Dermis blood vessel endothelial cell (primary cell): ENCODE results near the gene CD248. TPM values are rescaled to one million over a fixed set of nuclear protein-coding genes. Genes with fewer than 3 reads are reported as not detected.
A peak's percentile ranks its signal among the peaks of the same experiment; 100 is the strongest.

Source experiments
- DNase-seq: peaks from one replicate; pipeline ENCODE4 v3.0.0; 2010
- total RNA-seq: library from RNA; depleted of rRNA; stranded (reverse); fragments of >200 nt; gene quantifications from 2 replicates; pipeline ENCODE4 v1.2.3, GENCODE V29; 2014

CD248 gene
- total RNA-seq, 1 donor from 2014 or later, result 0.68 TPM

- no peak for DNase-seq
Measured at GRCh38 chr11:66272596-66272995, 44.2 kb downstream of the CD248 start.

GRCh38 chr11:66271816-66272215 lies 45.0 kb downstream of the CD248 start:
- DNase-seq, result no peak

GRCh38 chr11:66268952-66269905 lies 47.6 kb downstream of the CD248 start:
- peak; percentile 43 for DNase-seq

- DNase-seq, result peak; percentile 100
Measured at GRCh38 chr11:66268244-66268951, 48.4 kb downstream of the CD248 start, which contains the start of gene RAB1B. TSS of gene RAB1B (plus strand) at chr11:66268639. CDS start at chr11:66268680, 41 bp downstream.

- peak; percentile 93 for DNase-seq
Measured at GRCh38 chr11:66267379-66268243, 49.2 kb downstream of the CD248 start.

- DNase-seq, result no peak
Measured at GRCh38 chr11:66267039-66267378, 49.8 kb downstream of the CD248 start.

- DNase-seq, result no peak
Measured at GRCh38 chr11:66266378-66267038, 50.3 kb downstream of the CD248 start.

- DNase-seq, result no peak
Measured at GRCh38 chr11:66265531-66266377, 51.1 kb downstream of the CD248 start.

- DNase-seq, result peak; percentile 35
Measured at GRCh38 chr11:66264914-66265313, 51.9 kb downstream of the CD248 start.

Other genes with a start within 250 kb of the CD248 start
- 28.2 and 52.7 TPM in 2 replicates for gene PACS1, start 246.8 kb downstream of the CD248 start, total RNA-seq
- gene KLC2, start 59.3 kb downstream of the CD248 start, total RNA-seq, result 18.0 and 18.5 TPM in 2 replicates
- gene RAB1B, start 48.4 kb downstream of the CD248 start, total RNA-seq, result 77.8 and 196 TPM in 2 replicates
- gene CNIH2, start 38.9 kb downstream of the CD248 start, total RNA-seq, result not detected in 2 replicates
- gene YIF1A, start 27.9 kb downstream of the CD248 start, total RNA-seq, result 111 and 159 TPM in 2 replicates
- gene TMEM151A, start 25.1 kb downstream of the CD248 start, total RNA-seq, result not detected in 2 replicates
- 4.8 and 6.7 TPM in 2 replicates for gene RIN1, start 19.4 kb upstream of the CD248 start, total RNA-seq
- gene BRMS1, start 28.1 kb upstream of the CD248 start, total RNA-seq, result 65.7 and 71.8 TPM in 2 replicates
- 25.8 and 28.1 TPM in 2 replicates for gene B4GAT1, start 30.6 kb upstream of the CD248 start, total RNA-seq
- gene SLC29A2, start 54.7 kb upstream of the CD248 start, total RNA-seq, result 1.2 and 2.3 TPM in 2 replicates
- not detected in 2 replicates for gene NPAS4, start 104.0 kb upstream of the CD248 start, total RNA-seq
- 40.7 and 61.1 TPM in 2 replicates for gene MRPL11, start 121.8 kb upstream of the CD248 start, total RNA-seq
- gene PELI3, start 149.9 kb upstream of the CD248 start, total RNA-seq, result 3.7 and 4.9 TPM in 2 replicates
- gene DPP3, start 163.4 kb upstream of the CD248 start, total RNA-seq, result 50.5 and 71.7 TPM in 2 replicates
- gene BBS1, start 193.6 kb upstream of the CD248 start, total RNA-seq, result 28.6 and 36.8 TPM in 2 replicates
- 26.2 and 33.0 TPM in 2 replicates for gene ZDHHC24, start 229.0 kb upstream of the CD248 start, total RNA-seq
- gene ACTN3, start 229.9 kb upstream of the CD248 start, total RNA-seq, result under 0.01 and 0.14 TPM in 2 replicates